ENCODE data around the gene SHB. TPM values are rescaled to one million over a fixed set of nuclear protein-coding genes. Genes with fewer than 3 reads are reported as not detected.

SHB gene
- total RNA-seq (22.3 and 24.9 TPM in 2 replicates), polyA plus RNA-seq (13.3 and 13.4 TPM in 2 replicates), polyA minus RNA-seq (11.6 and 14.5 TPM in 2 replicates), Bru-seq, nascent RNA (percentile 66 among the genes with signal in this experiment), BruChase-seq, experiment 1, labeled RNA remaining after a 6-hour chase (percentile 85 among the genes with signal in this experiment), BruChase-seq, experiment 2, labeled RNA remaining after a 2-hour chase (percentile 87 among the genes with signal in this experiment)
- 14.1 and 14.4 TPM in 2 replicates for polyA plus RNA-seq (2011; cell fraction: cytosol; rRNA removed)
- polyA plus RNA-seq (2011; cell fraction: nucleus; rRNA removed): 20.6 and 22.2 TPM in 2 replicates
- polyA plus RNA-seq (2012): 10.6 and 11.3 TPM in 2 replicates
- polyA minus RNA-seq (2011; cell fraction: cytosol; rRNA and poly(A)+ RNA removed): 9.3 TPM
- 18.9 and 33.0 TPM in 2 replicates for polyA minus RNA-seq (2011; cell fraction: nucleus; rRNA and poly(A)+ RNA removed)
- long read RNA-seq, transcript SHB-201 (6 exons, 2,783 nt): major isoform, 43 of 44 reads
- long read RNA-seq, partial matches to known transcripts: 0 of 44 reads
- long read RNA-seq, other reads (novel, unspliced or antisense): 1 of 44 reads

- ChIA-PET POLR2A (interaction anchor here (0.7 kb wide), 1 partner anchor 152 kb away, joined by 3 read pairs; no protein-coding TSS in a partner anchor), CTCF (interaction anchor here (0.8 to 5.6 kb wide), 18 partner anchors 9 to 158 kb away, joined by 3 to 82 read pairs (median 5); no protein-coding TSS in a partner anchor)
- peaks cover 46% of the 10 kb centered on the region for H3K79me2 ChIP-seq (ENCODE audit: control insufficient read depth, insufficient read depth, low read length)
- intact Hi-C loops (cut with micrococcal nuclease): loop anchor here (1.0 to 5.0 kb wide), 8 partner anchors 10 to 156 kb away; no protein-coding TSS in a partner anchor
- H3K9ac ChIP-seq (replicated peaks; ENCODE audit: extremely low read depth, insufficient read depth, low read length): peak within 1 kb of the TSS; percentile 97
- H3K9me3 ChIP-seq (replicated peaks; ENCODE audit: control insufficient read depth, insufficient read depth, low read length): no peaks in the 10 kb centered on the region
- FAIRE-seq (peak; percentile 8), DNase-seq (ENCODE audit: low read depth, low spot score) (peak; percentile 63)
- no peak for TF ChIP-seq MAX (IDR thresholded peaks at IDR 0.05; ENCODE audit: insufficient read depth, insufficient read length)
- peak; percentile 84 for TF ChIP-seq POLR2A (IDR thresholded peaks at IDR 0.05; ENCODE audit: low read depth, low read length)
- TF ChIP-seq POLR2AphosphoS5 (IDR thresholded peaks at IDR 0.05; ENCODE audit: insufficient read depth, low read depth, low read length): peak; percentile 85
- peak; percentile 28 to 64 for TF ChIP-seq CTCF (IDR thresholded peaks at IDR 0.05; ENCODE audit: extremely low read depth in 1 of 2, insufficient read depth in 1 of 2, low read depth in 1 of 2, low read length in 2 of 2)
- no peak for TF ChIP-seq GATA2 (IDR thresholded peaks at IDR 0.05; ENCODE audit: insufficient read depth, insufficient read length, low read depth, low read length)
- peak within 1 kb of the TSS; percentile 63 to 76 (median 71) for H3K4me3 ChIP-seq (replicated peaks in 1 of 3; ENCODE audit: insufficient read depth in 1 of 3, low read depth in 1 of 3, low read length in 3 of 3)
- no TSS peak for BruUV-seq (replicated peaks)
- dilution Hi-C loops (cut with MboI; ENCODE audit: extremely low pct_ligation_motif_present, low sequenced_read_pairs): no loop called here
- H3K27ac ChIP-seq (ENCODE audit: insufficient read depth, low read depth, low read length): peak within 1 kb of the TSS; percentile 92
- no peaks in the 10 kb centered on the region for H3K36me3 ChIP-seq (ENCODE audit: control insufficient read depth in 2 of 2, extremely low read depth in 1 of 2, insufficient read depth in 2 of 2, low read length in 2 of 2)
- H3K4me2 ChIP-seq (ENCODE audit: insufficient read depth, low read length): peak within 1 kb of the TSS; percentile 87
- no peaks in the 10 kb centered on the region for H3K9me1 ChIP-seq (replicated peaks; ENCODE audit: control insufficient read depth, extremely low read depth, insufficient read depth, low read length)
- no peaks in the 10 kb centered on the region for H3K27me3 ChIP-seq (ENCODE audit: control insufficient read depth in 2 of 2, insufficient read depth in 2 of 2, low read length in 2 of 2)
- no peaks in the 10 kb centered on the region for H4K20me1 ChIP-seq (replicated peaks; ENCODE audit: control insufficient read depth, extremely low read depth, insufficient read depth, low read length)
- peak within 1 kb of the TSS; percentile 93 for H2AFZ ChIP-seq (ENCODE audit: low read depth, low read length)
- H3K4me1 ChIP-seq (ENCODE audit: control insufficient read depth, extremely low read depth, insufficient read depth, low read length): peaks cover 47% of the 10 kb centered on the region
Observed at GRCh38 chr9:38068701-38069628, at the start of gene SHB. SHB (minus strand) TSS chr9:38069227; CDS start chr9:38068645, 582 bp downstream.

Measured in endothelial cell of umbilical vein (primary cell).